ENCODE results near the gene GSTT2B.
"Not testable (repeated sequence)": the region's sequence is repeated elsewhere in the genome, so short reads cannot be mapped to it uniquely, and the experiment has no call there.

Gene GSTT2B

DNA sequence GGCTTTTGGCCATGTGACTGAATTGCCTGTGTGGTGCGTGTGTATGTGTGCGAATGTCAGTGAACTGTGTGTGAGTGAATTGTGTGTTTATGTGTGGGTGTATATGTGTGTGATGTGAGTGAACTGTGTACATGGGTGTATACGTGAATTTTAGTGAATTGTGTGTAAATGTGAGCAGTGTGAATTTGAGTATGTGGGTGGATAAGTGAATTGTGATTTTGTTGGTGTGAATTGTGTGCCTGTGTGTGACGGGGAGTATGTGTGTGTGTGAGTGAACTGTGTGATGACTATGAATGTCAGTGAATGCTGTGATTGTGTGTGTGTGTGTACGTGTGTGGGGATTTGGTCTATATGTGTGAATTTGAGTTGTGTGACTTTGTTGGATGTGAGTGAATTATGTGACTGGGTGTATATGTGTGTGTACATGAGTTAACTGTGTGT, 9.2 kb upstream of the GSTT2B start:
- H3K4me3 ChIP-seq (ENCODE audit: low read depth, low read length), result no peak overlapping the region
- peaks cover 19% of the 10 kb centered on the region for H3K36me3 ChIP-seq (replicated peaks)
- TF ChIP-seq, protein P1, sequence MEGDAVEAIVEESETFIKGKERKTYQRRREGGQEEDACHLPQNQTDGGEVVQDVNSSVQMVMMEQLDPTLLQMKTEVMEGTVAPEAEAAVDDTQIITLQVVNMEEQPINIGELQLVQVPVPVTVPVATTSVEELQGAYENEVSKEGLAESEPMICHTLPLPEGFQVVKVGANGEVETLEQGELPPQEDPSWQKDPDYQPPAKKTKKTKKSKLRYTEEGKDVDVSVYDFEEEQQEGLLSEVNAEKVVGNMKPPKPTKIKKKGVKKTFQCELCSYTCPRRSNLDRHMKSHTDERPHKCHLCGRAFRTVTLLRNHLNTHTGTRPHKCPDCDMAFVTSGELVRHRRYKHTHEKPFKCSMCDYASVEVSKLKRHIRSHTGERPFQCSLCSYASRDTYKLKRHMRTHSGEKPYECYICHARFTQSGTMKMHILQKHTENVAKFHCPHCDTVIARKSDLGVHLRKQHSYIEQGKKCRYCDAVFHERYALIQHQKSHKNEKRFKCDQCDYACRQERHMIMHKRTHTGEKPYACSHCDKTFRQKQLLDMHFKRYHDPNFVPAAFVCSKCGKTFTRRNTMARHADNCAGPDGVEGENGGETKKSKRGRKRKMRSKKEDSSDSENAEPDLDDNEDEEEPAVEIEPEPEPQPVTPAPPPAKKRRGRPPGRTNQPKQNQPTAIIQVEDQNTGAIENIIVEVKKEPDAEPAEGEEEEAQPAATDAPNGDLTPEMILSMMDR (IDR thresholded peaks at IDR 0.05; ENCODE audit: low read depth, low read length, missing control alignments), result no peak
- no peak overlapping the region for H3K27ac ChIP-seq
- H3K27me3 ChIP-seq (replicated peaks), result no peaks in the 10 kb centered on the region
- no peak for DNase-seq
- in situ Hi-C loops (cut with HindIII; ENCODE audit: low pct_ligation_motif_present, low sequenced_read_pairs), result no loop called here

DNA sequence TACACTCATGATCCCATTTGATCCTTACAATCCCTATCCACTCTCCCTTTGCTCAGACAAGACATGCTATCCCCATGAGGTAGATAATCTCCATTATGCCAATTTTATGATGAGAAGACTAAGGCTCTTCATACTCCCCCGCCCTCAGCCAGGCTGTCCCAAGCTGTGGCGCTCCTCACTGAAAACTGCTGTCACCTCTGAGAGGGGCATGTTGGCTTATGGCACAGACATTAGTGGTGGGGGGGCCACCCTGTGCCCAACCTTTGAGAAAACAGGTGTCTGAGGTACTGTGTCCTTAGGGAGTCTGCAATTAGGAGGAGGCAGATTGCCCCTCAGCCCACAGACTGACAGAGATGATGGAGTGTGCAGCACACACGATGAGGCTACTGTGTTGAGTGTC, 8.1 kb upstream of the GSTT2B start:
- Histone ChIP-seq H3K27me3 (replicated peaks) (no peaks in the 10 kb centered on the region), H3K27ac (no peak overlapping the region), H3K36me3 (replicated peaks) (peaks cover 19% of the 10 kb centered on the region), H3K4me3 (ENCODE audit: low read depth, low read length) (no peak overlapping the region)
- in situ Hi-C loops (cut with HindIII; ENCODE audit: low pct_ligation_motif_present, low sequenced_read_pairs), result no loop called here
- no peak for DNase-seq
- TF ChIP-seq, protein P1 (IDR thresholded peaks at IDR 0.05; ENCODE audit: low read depth, low read length, missing control alignments), result no peak

DNA sequence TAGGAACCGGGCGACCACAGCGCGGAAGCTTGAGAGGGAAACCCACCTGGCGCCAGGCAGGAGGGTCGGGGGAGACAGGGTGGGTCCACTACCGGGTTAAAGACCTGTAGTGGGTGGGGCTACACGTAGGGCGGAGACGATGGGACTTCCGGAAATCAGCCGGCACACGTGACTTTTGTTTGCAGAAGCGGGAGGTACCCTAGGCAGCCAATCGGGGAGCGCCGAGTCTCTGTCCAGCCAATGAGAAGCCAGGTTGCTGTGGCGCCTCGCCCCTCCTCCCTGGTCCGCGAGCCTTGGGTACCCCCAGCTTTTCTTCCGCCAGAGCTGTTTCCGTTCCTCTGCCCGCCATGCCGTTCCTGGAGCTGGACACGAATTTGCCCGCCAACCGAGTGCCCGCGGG, 5.6 kb upstream of the GSTT2B start, which contains the start of gene DDTL:
DDTL (plus strand) TSS at position 321 of the 400 bp plus-strand sequence; CDS start at position 348, 27 bp downstream.
- in situ Hi-C loops (cut with HindIII; ENCODE audit: low pct_ligation_motif_present, low sequenced_read_pairs); H3K27ac ChIP-seq; H3K27me3 ChIP-seq (replicated peaks); DNase-seq; H3K4me3 ChIP-seq (ENCODE audit: low read depth, low read length): not testable (repeated sequence)
- peaks cover 16% of the 10 kb centered on the region for H3K36me3 ChIP-seq (replicated peaks)

DNA sequence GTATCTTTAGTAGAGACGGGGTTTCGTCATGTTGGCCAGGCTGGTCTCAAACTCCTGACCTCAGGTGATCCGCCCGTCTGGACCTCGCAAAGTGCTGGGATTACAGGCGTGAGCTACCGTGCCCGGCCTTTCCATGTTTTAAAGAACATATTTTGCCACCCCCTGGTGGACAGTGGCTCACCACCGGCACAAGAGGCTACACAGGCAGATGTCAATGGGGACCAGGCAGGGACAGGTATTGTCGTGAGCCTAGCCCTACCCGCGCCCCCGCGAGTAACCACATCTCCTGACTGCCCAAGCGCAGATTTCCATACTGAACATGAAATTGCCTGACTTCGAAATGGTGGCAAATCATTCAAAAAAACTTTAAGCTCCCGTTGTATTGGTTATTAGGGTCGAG, 5.1 kb upstream of the GSTT2B start:
- H3K27ac ChIP-seq; DNase-seq; in situ Hi-C loops (cut with HindIII; ENCODE audit: low pct_ligation_motif_present, low sequenced_read_pairs); H3K27me3 ChIP-seq (replicated peaks); H3K4me3 ChIP-seq (ENCODE audit: low read depth, low read length): not testable (repeated sequence)
- H3K36me3 ChIP-seq (replicated peaks), result peaks cover 11% of the 10 kb centered on the region

DNA sequence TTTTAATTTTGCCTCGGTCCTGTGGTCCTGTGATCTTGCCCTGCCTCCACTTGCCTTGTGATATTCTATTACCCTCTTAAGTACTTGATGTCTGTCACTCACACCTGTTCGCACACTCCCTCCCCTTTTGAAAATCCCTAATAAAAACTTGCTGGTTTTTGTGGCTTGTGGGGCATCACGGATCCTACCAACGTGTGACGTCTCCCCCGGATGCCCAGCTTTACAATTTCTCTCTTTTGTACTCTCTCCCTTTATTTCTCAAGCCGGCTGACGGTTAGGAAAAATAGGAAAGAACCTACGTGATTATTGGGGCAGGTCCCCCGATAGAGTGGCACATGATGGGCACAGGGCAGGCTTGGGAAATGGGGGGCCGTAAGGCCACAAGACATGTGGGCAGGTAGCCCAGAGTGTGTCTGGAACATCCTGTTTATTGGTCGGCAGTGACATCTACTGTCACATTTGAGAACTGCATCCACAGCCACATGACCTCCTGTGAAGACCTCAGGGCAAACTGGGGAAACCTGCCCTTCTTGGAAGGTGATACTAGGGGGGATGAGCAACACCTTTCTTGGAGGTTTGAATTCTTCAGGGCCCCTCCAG, 4.6 kb downstream of the GSTT2B start:
- H3K27me3 ChIP-seq (replicated peaks); H3K36me3 ChIP-seq (replicated peaks); H3K27ac ChIP-seq; in situ Hi-C loops (cut with HindIII; ENCODE audit: low pct_ligation_motif_present, low sequenced_read_pairs); H3K4me3 ChIP-seq (ENCODE audit: low read depth, low read length): not testable (repeated sequence)
- TF ChIP-seq, protein P1 (IDR thresholded peaks at IDR 0.05; ENCODE audit: low read depth, low read length, missing control alignments), result peak; percentile 81
- peak; percentile 63 for DNase-seq

DNA sequence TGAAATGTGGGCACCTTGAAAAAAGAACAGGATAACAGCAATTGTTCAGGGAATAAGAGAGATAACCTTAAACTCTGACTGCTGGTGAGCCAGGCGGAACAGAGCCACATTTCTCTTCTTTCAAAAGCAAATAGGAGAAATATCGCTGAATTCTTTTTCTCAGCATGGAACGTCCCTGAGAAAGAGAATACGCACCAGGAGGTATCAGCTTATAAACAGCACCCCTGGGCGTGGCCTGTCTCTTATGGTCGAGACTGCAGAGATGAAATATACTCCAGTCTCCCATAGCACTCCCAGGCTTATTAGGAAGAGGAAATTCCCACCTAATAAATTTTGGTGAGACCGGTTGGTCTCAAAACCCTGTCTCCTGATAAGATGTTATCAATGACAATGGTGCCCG, 5.1 kb downstream of the GSTT2B start:
- in situ Hi-C loops (cut with HindIII; ENCODE audit: low pct_ligation_motif_present, low sequenced_read_pairs); DNase-seq: not testable (repeated sequence)

DNA sequence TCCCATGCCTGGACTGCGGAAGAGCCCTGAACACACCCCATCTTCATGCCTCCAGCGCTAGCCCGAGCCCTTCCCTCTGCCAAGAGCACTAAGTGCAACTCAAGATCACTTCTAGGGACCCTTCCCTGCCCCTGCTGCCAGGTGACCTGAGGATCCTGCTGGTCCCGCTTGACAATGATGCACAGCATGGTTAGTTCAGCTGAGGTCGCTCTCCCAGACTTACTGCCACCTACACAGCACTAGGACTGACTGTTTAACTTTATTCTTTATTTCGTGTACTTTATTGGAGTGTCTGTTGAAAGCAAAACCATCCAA, 6.0 kb downstream of the GSTT2B start:
- H3K4me3 ChIP-seq (ENCODE audit: low read depth, low read length); in situ Hi-C loops (cut with HindIII; ENCODE audit: low pct_ligation_motif_present, low sequenced_read_pairs); H3K27me3 ChIP-seq (replicated peaks); H3K36me3 ChIP-seq (replicated peaks); DNase-seq; H3K27ac ChIP-seq: not testable (repeated sequence)

More for the DNA sequence above, 5.1 kb downstream of the GSTT2B start:
- not testable (repeated sequence) for H3K27ac ChIP-seq; H3K36me3 ChIP-seq (replicated peaks); H3K4me3 ChIP-seq (ENCODE audit: low read depth, low read length); H3K27me3 ChIP-seq (replicated peaks)

DNA sequence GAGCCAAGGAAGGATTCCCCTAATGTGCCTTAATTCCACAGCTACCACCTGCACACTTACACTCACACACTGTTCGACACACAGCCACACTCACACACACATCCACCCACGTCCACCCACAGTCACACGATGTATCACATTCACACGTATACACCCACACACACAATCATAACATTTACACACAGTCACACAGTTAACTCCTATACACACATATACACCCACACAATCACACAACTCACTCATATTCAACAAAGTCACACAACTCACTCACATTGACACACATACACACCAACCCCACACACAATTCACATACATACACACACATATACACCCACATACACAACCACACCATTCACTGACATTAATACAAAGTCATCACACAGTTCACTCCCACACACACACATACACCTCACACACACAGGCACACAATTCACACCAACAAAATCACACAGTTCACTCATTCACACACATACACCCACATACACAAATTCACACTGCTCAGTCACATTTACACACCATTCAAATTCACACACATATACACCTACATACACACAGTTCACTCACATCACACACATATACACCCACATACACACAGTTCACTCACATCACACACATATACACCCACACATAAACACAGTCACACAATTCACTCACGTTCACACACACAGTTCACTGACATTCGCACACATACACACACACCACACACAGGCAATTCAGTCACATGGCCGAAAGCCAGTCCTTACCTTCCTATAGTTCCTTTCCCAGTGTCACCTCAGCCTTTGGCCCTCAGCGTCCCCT, 6.6 kb downstream of the GSTT2B start:
- H3K36me3 ChIP-seq (replicated peaks); in situ Hi-C loops (cut with HindIII; ENCODE audit: low pct_ligation_motif_present, low sequenced_read_pairs); H3K27me3 ChIP-seq (replicated peaks); H3K27ac ChIP-seq; H3K4me3 ChIP-seq (ENCODE audit: low read depth, low read length); DNase-seq: not testable (repeated sequence)

DNA sequence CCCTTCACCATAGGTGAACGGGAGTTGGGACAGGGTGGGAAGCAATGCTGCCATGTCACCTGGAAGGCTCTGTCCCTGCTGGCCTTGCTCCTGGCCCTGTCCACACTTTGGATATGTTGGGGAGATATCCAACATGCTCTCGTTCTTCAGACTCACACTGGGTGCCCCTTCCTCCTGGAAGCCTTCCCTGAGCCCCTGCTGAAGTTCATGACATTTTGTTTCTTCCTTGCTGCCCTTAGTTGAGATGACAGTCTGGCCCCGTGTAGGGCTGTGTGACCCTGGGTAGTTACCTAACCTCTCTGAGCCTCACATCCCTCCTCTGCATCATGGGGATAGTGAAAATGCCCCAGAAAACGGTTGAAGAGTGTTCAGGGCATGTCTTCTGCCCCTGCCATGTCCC, 7.5 kb downstream of the GSTT2B start:
- H3K27ac ChIP-seq; in situ Hi-C loops (cut with HindIII; ENCODE audit: low pct_ligation_motif_present, low sequenced_read_pairs); H3K4me3 ChIP-seq (ENCODE audit: low read depth, low read length); H3K36me3 ChIP-seq (replicated peaks); H3K27me3 ChIP-seq (replicated peaks); DNase-seq: not testable (repeated sequence)

DNA sequence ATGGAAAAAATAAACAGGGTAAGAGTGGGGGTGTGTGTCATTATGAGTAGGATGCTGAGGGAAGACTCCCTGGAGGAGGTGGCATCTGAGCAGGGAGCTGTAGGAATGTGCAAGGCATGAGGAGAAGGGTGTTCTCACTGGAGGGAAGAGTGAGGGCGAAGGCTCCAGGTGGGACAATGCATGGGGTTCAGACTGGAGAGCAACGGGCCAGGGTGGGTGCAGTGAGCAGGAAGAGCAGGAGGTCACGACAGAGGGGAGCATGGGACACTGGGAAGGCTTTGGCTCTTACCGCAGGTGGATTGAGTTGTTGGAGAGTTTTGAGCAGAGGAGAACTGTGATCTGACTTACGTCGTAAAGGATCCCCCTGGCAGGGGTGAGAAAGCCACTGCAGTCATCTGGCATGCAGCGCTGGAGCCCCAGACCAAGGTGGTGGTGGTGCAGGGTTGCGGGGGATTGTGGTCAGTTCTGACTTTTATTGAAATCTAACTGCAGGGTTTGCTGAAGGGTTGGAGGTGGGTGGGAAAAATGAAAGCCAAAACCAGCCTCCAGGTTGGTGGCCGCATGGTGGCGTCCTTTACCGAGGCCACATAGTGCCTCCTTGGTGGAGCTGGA, 8.1 kb downstream of the GSTT2B start:
- in situ Hi-C loops (cut with HindIII; ENCODE audit: low pct_ligation_motif_present, low sequenced_read_pairs); DNase-seq; H3K36me3 ChIP-seq (replicated peaks); H3K27ac ChIP-seq; H3K4me3 ChIP-seq (ENCODE audit: low read depth, low read length); H3K27me3 ChIP-seq (replicated peaks): not testable (repeated sequence)

DNA sequence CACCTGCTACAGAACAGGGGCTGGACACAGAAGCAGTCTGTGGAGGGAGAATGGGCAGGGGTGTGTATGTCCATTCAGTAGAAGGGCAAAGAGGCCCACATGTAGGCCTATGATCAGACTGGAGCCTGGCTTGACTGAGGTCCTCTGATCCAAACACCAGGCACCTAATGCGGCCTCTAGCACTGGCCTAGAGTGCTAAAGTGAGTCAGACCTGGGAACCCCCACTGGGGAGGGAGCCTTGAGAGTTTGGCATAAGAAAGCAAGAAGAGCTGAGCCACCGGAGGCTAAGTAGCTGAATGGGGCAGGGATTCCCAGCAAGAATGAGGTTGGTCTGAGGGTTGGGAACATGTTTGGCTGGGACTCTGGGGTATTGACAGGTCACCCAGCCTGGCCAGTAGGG, 9.6 kb downstream of the GSTT2B start:
- H3K4me3 ChIP-seq (ENCODE audit: low read depth, low read length); H3K27me3 ChIP-seq (replicated peaks); in situ Hi-C loops (cut with HindIII; ENCODE audit: low pct_ligation_motif_present, low sequenced_read_pairs); H3K36me3 ChIP-seq (replicated peaks); H3K27ac ChIP-seq: not testable (repeated sequence)
- DNase-seq, result peak; percentile 35
